Caco-2 (cell line): ENCODE measurements around the gene TMEM151A. TPM values are rescaled to one million over a fixed set of nuclear protein-coding genes. Genes with fewer than 3 reads are reported as not detected.
A peak's percentile ranks its signal among the peaks of the same experiment; 100 is the strongest.

Experiments used
- BruUV-seq: library from RNA; stranded (reverse); fragments of 400-500 nt; replicated peaks from 2 replicates; lab custom pipeline; 2021; lab: Mats Ljungman, UMichigan
- CTCF ChIA-PET: fragments of 300-600 bp; sonication (Branson Sonifier 250); formaldehyde crosslinking; loops from one replicate; lab custom pipeline; 2022; ENCODE audit warnings: antibody characterized with exemption; lab: Charles Lee
- POLR2A ChIA-PET: fragments of 300-600 bp; sonication (Branson Sonifier 250); formaldehyde crosslinking; loops from one replicate; lab custom pipeline; 2022; ENCODE audit warnings: antibody characterized with exemption; lab: Charles Lee
- DNase-seq, 2 experiments: peaks; one replicate each; pipeline versions ENCODE4 v3.0.0 to v3.0.0-alpha.2; 2020 to 2022
- H3K27me3 ChIP-seq: replicated peaks from 2 replicates; pipeline ENCODE4 v1.6.0; 2011; ENCODE audit warnings: low read length; ENCODE audit not compliant: control insufficient read depth, insufficient read depth
- H3K36me3 ChIP-seq: 2 replicates; pipeline ENCODE4 v1.5.1; 2011; ENCODE audit warnings: low read length; ENCODE audit not compliant: control insufficient read depth, insufficient read depth
- H3K4me1 ChIP-seq: fragments of 250-450 bp; sonication (Bioruptor Pico); 2 replicates; pipeline ENCODE4 v1.5.1; 2020; ENCODE audit warnings: mild to moderate bottlenecking
- H3K4me3 ChIP-seq: 2 replicates; pipeline ENCODE4 v1.5.1; 2011; ENCODE audit warnings: low read depth, mild to moderate bottlenecking, control low read depth, low read length
- H3K9me3 ChIP-seq: fragments of 250-450 bp; sonication (Bioruptor Pico); 2 replicates; pipeline ENCODE4 v1.5.1; 2020; ENCODE audit warnings: mild to moderate bottlenecking, moderate library complexity
- H3K27ac Mint-ChIP-seq: one replicate; pipeline ENCODE4 v1.8.0; 2022; ENCODE audit warnings: mixed read lengths; ENCODE audit not compliant: unreplicated experiment
- H3K27me3 Mint-ChIP-seq: one replicate; pipeline ENCODE4 v1.8.0; 2022; ENCODE audit warnings: mixed read lengths; ENCODE audit not compliant: insufficient read depth, unreplicated experiment
- H3K36me3 Mint-ChIP-seq: one replicate; pipeline ENCODE4 v1.8.0; 2022; ENCODE audit warnings: mild to moderate bottlenecking, mixed read lengths; ENCODE audit not compliant: insufficient read depth, unreplicated experiment
- H3K4me1 Mint-ChIP-seq: one replicate; pipeline ENCODE4 v1.8.0; 2022; ENCODE audit warnings: low read depth, mixed read lengths; ENCODE audit not compliant: unreplicated experiment
- H3K4me3 Mint-ChIP-seq: one replicate; pipeline ENCODE4 v1.8.0; 2022; ENCODE audit warnings: mild to moderate bottlenecking, moderate library complexity, mixed read lengths; ENCODE audit not compliant: unreplicated experiment
- H3K9me3 Mint-ChIP-seq: one replicate; pipeline ENCODE4 v1.8.0; 2022; ENCODE audit warnings: mixed read lengths; ENCODE audit not compliant: unreplicated experiment
- CTCF ChIP-seq, 2 experiments: fragments of 200-600 bp in 1 of 2; IDR thresholded peaks; 1 replicate in 1 of 2; 2 replicates in 1 of 2; pipeline versions ENCODE4 v1.5.1 to v1.8.0; 2011 to 2022; ENCODE audit warnings: antibody characterized with exemption in 1 of 2, control low read depth in 1 of 2, inconsistent platforms in 1 of 2, low read depth in 1 of 2, low read length in 1 of 2, mild to moderate bottlenecking in 1 of 2, moderate library complexity in 1 of 2; ENCODE audit not compliant: insufficient read depth in 1 of 2, severe bottlenecking in 1 of 2, unreplicated experiment in 1 of 2
- intact Hi-C: fragments of 100-400 bp; cut with micrococcal nuclease; formaldehyde crosslinking; loops from one replicate; pipeline ENCODE4 v1.10.0; 2022; ENCODE audit not compliant: unreplicated experiment
- total RNA-seq: library from RNA; stranded (reverse); gene quantifications from 2 replicates; pipeline ENCODE4 v1.2.3, GENCODE V29; 2022

TMEM151A gene
- total RNA-seq, 1 experiment from 2014 or later: 0.68 TPM

GRCh38 chr11:66332371-66333219, 40.9 kb downstream of the TMEM151A start:
- no peaks in the 10 kb centered on the region for H3K27me3 Mint-ChIP-seq
- intact Hi-C loops: no loop called here
- H3K36me3 Mint-ChIP-seq: peaks cover 21% of the 10 kb centered on the region

GRCh38 chr11:66333220-66333877, 41.7 kb downstream of the TMEM151A start:
- H3K27me3 Mint-ChIP-seq: no peaks in the 10 kb centered on the region
- no TSS peak for BruUV-seq
- H3K9me3 ChIP-seq: no peaks in the 10 kb centered on the region
- POLR2A ChIA-PET: no interaction called here
- H3K4me3 ChIP-seq: no peak overlapping the region
- H3K27ac Mint-ChIP-seq: no peak overlapping the region
- peaks cover 15% of the 10 kb centered on the region for H3K4me1 ChIP-seq
- no peak for TF ChIP-seq CTCF (IDR thresholded peaks at IDR 0.05; ENCODE audit: insufficient read depth in 1 of 2, low read depth in 1 of 2, low read length in 1 of 2, severe bottlenecking in 1 of 2, unreplicated experiment in 1 of 2)
- H3K4me3 Mint-ChIP-seq: no peak overlapping the region
- H3K4me1 Mint-ChIP-seq: peaks cover 10% of the 10 kb centered on the region
- no peaks in the 10 kb centered on the region for H3K36me3 ChIP-seq
- CTCF ChIA-PET: interaction anchor here (3.4 kb wide), 1 partner anchor 21 kb away, joined by 90 read pairs; no protein-coding TSS in a partner anchor
- no peaks in the 10 kb centered on the region for H3K9me3 Mint-ChIP-seq
- no peak for DNase-seq
- peaks cover 21% of the 10 kb centered on the region for H3K36me3 Mint-ChIP-seq
- no peaks in the 10 kb centered on the region for H3K27me3 ChIP-seq
- intact Hi-C loops: no loop called here

More at GRCh38 chr11:66332371-66333219, 40.9 kb downstream of the TMEM151A start:
- no TSS peak for BruUV-seq
- no peak for DNase-seq
- no peaks in the 10 kb centered on the region for H3K27me3 ChIP-seq
- Mint-ChIP-seq H3K4me1 (peaks cover 18% of the 10 kb centered on the region), H3K27ac (no peak overlapping the region), H3K9me3 (no peaks in the 10 kb centered on the region), H3K4me3 (no peak overlapping the region)
- peaks cover 22% of the 10 kb centered on the region for H3K4me1 ChIP-seq
- ChIA-PET CTCF (interaction anchor here (1.1 to 2.0 kb wide), 2 partner anchors 20 to 43 kb away, joined by 3 to 8 read pairs; partner anchors contain the start of gene YIF1A), POLR2A (no interaction called here)
- no peak for TF ChIP-seq CTCF (IDR thresholded peaks at IDR 0.05; ENCODE audit: insufficient read depth in 1 of 2, low read depth in 1 of 2, low read length in 1 of 2, severe bottlenecking in 1 of 2, unreplicated experiment in 1 of 2)
- H3K9me3 ChIP-seq: no peaks in the 10 kb centered on the region
- H3K36me3 ChIP-seq: no peaks in the 10 kb centered on the region
- no peak overlapping the region for H3K4me3 ChIP-seq

GRCh38 chr11:66333896-66334604, 42.4 kb downstream of the TMEM151A start:
- intact Hi-C loops: no loop called here
- no peak for TF ChIP-seq CTCF (IDR thresholded peaks at IDR 0.05; ENCODE audit: insufficient read depth in 1 of 2, low read depth in 1 of 2, low read length in 1 of 2, severe bottlenecking in 1 of 2, unreplicated experiment in 1 of 2)
- Mint-ChIP-seq H3K36me3 (peaks cover 21% of the 10 kb centered on the region), H3K4me1 (peaks cover 7% of the 10 kb centered on the region), H3K4me3 (peak overlapping the region; percentile 42), H3K27ac (no peak overlapping the region), H3K27me3 (no peaks in the 10 kb centered on the region), H3K9me3 (no peaks in the 10 kb centered on the region)
- H3K9me3 ChIP-seq: no peaks in the 10 kb centered on the region
- ChIA-PET CTCF (interaction anchor here (0.7 to 3.4 kb wide), 4 partner anchors 16 to 55 kb away, joined by 3 to 90 read pairs (median 6); partner anchors contain the start of gene YIF1A), POLR2A (no interaction called here)
- BruUV-seq: no TSS peak
- no peaks in the 10 kb centered on the region for H3K27me3 ChIP-seq
- peaks cover 10% of the 10 kb centered on the region for H3K4me1 ChIP-seq
- no peak for DNase-seq
- no peak overlapping the region for H3K4me3 ChIP-seq
- no peaks in the 10 kb centered on the region for H3K36me3 ChIP-seq
